ENCODE results near the gene ETNK1.

The ETNK1 gene

GRCh38 chr12:22635812-22636211 is 10.8 kb downstream of the ETNK1 start:
- no peak for DNase-seq

DNA sequence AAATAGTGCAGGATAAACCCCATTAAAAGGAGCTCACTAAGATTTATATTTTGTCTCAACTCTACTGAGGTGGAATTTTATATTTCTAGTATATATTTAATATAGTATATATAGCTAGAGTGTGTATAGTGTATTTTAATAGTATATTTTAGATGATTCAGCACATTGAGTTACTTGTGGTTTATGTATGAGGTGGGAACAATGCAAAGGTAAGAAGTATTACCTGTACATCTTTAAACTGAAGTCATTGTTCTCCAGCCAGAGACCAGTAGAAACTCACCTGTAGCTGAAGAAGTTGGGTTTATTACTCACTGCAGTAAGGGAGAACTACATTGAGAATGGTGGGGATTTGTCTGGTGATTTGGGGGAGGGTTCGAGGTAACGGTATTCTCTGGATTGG is 15.9 kb downstream of the ETNK1 start:
- no peak for DNase-seq

DNA sequence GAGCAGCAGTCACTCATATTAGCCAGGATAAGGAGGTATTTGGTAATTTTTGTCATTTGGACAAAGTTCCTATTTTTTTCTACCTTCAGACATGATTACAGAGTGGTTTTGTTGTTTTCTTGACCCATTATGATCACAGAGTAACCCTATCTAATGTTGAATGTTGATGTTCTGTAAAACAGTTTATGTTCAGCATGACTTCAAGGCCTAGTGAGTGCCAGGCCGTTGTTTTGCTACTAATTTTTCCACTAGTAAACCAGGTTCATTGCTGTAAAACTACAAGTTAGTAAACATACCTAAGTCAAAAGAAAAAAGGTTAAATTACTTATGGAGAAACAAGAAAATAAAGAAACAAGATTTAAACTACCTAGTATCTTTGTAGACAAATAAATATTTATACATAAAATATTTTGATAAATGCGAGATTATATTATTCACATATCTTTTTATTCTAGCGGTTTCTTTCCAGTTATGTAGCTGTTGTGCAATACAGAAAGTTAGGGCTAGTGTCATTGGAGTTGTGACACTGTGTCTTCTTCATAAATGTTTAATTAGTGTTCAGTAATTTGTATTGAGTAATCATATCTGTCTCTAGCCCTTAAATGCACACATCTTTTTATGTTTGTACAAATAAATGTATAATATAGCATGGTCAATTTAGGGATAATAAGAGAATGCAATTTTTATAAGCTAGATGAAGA is 16.5 kb downstream of the ETNK1 start:
- DNase-seq = no peak

- no peak for DNase-seq
Observed at GRCh38 chr12:22648668-22649067, 23.7 kb downstream of the ETNK1 start.

- DNase-seq = no peak
Observed at GRCh38 chr12:22653075-22653474, 28.1 kb downstream of the ETNK1 start.

- DNase-seq = no peak
Observed at GRCh38 chr12:22653791-22654190, 28.8 kb downstream of the ETNK1 start.

DNA sequence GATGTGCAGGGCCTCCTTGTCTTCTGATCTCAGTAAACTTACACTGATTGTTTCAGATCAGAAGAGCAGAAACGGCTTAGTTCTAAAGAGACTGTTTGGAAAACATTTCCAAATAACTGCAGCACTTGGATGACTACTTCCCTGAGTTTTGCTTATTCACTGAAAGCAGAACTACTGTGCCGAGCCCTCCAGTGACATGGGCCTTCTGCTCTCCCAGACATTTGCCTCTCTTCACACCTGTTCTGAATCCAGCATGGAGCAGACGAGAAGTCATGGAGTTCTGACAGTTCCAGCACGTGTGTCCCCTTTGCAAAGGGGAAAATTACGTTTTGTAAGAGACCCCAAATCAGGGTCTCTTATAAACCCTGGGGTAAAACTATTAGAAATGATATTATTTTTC is 31.4 kb downstream of the ETNK1 start:
- peak in 2 of 3 donors; percentile 15 to 29 for DNase-seq

GRCh38 chr12:22656831-22657230 is 31.9 kb downstream of the ETNK1 start:
- DNase-seq = no peak

DNA sequence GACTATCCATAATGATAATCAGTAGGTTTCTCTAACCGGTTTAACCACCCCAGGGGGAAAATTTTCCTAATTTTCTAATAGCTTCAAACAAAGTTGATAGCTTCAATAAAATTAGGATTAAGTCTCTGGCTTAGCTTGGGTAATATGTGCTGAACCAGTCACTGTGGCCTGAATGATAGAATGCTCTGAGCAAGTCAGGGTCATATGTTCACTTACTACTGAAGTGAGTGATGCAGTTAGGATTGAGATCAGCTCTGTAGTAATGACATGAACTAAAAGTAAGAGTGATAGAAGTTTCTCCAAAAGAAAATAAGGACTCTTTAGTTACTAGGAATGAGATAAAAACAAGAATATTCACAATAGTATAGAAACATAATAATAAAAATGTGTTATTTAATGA is 32.6 kb downstream of the ETNK1 start:
- DNase-seq = peak in 1 of 3 donors; percentile 6

- DNase-seq = peak in 2 of 3 donors; percentile 39
Observed at GRCh38 chr12:22658214-22658613, 33.2 kb downstream of the ETNK1 start.

GRCh38 chr12:22662356-22662755 is 37.4 kb downstream of the ETNK1 start:
- DNase-seq = no peak

GRCh38 chr12:22665476-22665875 is 40.5 kb downstream of the ETNK1 start:
- DNase-seq = no peak

DNA sequence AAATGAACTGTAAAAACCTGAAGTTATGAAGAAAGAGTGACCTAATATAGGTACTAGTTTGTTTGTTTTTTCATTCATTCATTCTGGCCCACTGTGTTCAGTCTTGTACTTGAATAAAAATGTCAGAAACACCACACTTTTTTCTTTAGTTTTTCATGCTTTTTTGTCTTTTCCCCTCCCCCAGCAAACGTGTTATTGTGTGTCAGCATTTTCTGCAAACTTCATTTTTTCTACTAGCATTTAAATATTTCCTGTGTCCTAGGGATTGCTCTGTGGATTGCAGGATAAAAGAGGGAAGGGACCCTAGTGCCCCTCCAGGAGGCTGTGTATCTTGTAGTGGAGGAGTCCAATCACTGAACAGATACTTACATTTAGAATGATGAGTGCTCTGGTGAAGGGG is 42.2 kb downstream of the ETNK1 start:
- DNase-seq = no peak

DNA sequence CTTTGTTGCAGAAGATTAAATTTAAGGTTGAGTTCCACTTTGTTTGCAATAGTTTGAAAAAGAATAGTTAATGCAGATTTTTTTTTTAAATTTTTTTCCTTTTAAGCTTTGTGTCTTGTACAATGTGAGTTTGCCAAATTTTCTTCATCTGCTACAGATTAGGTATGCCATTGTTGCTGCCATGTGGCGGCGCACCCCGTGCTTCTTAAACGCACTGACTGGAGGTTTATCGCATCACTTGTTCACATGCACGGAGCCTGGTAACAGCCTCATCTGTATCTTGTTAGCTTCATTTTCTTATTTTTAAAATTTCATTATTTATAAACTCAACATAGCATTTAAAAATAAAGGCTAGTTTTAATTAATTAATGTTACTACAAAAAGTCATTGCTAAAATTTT is 43.5 kb downstream of the ETNK1 start:
- no peak for DNase-seq

GRCh38 chr12:22670762-22671161 is 45.8 kb downstream of the ETNK1 start:
- peak in 1 of 3 donors; percentile 24 for DNase-seq

DNA sequence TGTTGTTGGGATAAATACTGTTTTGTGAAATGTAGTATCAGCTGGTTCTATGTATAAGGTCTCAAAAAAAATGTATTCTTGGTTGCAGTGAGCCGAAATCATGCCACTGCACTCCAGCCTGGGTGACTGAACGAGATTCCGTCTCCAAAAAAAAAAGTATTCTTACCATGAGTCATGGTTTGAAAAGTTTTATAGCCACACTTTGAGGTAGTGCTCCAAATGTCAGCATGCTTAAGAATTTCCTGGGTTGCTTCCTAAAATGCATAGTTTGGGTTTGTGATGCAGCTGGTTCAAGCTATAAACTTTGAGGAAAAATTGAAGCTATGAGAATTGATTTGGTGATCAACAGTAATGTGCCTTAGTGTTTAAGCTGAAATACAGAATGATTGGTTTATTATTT is 48.0 kb downstream of the ETNK1 start:
- DNase-seq = no peak

DNA sequence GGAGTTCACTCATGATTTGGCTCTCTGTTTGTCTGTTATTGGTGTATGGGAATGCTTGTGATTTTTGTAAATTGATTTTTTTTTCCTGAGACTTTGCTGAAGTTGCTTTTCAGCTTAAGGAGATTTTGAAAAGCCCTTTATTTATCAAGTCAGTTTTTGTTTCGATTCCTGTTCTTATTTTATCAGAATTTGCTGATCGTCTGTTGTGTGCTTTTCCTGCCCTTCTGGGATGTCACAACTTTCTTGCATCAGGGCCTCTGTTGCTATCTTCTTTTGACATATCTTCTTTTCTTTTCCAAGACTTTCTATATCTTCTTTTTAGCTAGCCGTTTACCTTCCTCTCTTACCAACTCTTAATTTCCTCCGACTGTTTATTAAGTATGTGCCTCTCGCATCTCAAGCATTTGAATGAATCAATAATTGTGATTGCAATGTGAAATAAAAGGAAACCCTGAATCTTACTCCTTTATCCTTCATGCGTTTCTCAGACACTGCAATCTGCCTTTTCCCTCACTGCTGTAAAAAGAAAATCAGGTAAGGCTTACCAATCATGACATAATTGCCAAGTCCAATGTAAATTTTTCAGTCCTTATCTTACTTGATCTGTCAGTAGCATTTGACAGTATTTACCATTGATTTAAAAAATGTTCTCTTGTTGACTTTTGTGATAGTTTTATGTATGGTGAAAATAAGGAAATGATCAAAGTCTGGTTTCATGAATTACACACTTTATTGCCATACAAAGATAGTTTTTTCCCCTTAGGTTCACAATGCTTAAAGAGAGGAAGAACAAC is 53.0 kb downstream of the ETNK1 start:
- DNase-seq = peak; percentile 43 to 71 (median 53)

DNA sequence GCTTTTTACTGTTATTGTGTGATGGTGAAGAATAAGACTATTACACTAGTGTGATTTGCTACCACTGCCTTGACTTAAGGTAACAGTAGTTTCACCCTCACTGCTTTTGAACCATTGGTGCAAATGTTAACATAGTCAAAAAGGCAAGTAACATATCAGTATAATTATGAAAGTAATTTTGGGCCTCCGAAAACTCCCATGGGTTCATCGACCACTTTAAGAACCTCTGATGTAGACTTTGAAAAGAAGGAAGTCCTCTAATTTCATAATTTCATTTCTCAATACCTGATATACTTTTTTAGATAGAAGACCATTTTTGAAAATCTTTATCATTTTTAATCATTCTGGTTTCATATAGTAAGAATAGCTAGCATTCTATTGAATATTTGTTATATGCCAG is 57.7 kb downstream of the ETNK1 start:
- DNase-seq = peak; percentile 22 to 48 (median 39)

GRCh38 chr12:22683131-22683530 is 58.2 kb downstream of the ETNK1 start:
- DNase-seq = no peak

DNA sequence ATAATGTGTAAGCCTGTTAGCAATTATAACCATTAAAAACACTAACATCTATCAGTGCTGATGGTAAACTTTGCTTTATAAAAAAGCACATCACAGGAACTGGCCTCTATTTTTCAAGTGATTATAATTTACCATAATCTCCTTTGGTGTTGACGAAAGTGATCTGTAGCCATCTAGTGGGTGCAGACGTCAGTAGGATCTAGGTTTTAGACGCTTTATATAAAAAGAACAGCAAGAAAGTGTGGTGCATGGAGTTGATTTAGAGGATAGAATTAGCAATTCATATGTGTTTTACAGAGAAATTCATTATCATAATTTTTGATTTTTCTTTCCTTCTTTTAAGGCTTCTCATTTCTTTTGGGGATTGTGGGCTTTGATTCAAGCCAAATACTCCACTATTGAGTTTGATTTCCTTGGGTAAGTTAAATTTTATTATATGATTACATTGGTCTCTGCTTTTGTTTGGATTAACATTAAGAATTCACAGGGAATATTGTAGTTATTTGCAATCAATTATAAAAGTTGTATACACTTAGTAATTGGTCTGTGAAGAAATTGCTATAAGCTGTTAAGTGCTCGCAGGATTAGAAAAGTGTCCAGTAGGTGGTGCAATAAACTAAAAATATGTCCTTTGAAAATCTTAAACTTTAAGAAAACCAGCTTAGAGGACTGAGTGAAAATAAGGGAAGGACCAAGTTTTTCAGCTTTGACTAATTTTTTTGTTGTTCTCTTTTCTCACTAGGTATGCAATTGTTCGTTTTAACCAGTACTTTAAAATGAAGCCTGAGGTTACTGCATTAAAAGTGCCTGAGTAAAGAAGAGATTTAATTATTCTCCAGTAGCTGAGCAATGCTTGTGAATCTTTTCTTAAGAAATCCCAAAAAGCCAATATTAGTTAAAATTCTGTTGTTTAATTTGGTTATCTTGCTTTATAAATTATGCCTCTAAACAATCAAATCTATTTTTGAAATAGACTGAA is 59.5 kb downstream of the ETNK1 start:
- peak; percentile 57 to 84 (median 78) for DNase-seq

DNA sequence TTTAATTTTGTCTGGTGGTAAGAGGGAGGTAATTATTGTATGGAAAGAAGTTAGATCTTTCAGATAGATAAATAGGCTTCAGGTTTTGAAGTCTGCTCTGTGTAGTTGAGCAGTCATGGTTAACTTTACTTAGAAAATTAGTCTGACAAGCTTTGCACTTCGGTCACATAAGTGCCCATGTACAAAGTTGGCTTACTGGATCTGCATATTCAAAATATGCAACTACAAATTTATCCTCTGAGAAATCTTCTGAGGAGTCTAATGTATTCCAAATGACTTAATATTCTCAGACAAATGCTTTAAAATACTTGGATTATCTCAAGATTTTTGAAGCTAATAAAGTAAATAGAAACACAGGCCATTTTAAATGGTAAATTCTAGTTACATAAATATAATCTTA is 61.2 kb downstream of the ETNK1 start:
- DNase-seq = no peak

GRCh38 chr12:22687361-22688076 is 62.5 kb downstream of the ETNK1 start:
- peak; percentile 59 to 82 (median 82) for DNase-seq
